DOHH2 (cell line): ENCODE data around the gene GFM2.

ENCODE experiments used
- EZH2phosphoT487 ChIP-seq: fragments of 200-600 bp; sonication (generic); IDR thresholded peaks from 2 replicates; pipeline ENCODE4 v1.6.1; 2017; ENCODE audit warnings: borderline replicate concordance, mild to moderate bottlenecking, antibody characterized with exemption, low read length, moderate library complexity, mixed read lengths
- TF ChIP-seq, protein P1 (sequence below): fragments of 200-600 bp; sonication (generic); IDR thresholded peaks from one replicate; pipeline ENCODE4 v1.5.1; 2014; ENCODE audit warnings: antibody characterized with exemption, mild to moderate bottlenecking, low read depth, low read length; ENCODE audit not compliant: poor library complexity, severe bottlenecking

GRCh38 chr5:74722271-74722670 is 44.6 kb downstream of the GFM2 start:
- TF ChIP-seq, protein P1, sequence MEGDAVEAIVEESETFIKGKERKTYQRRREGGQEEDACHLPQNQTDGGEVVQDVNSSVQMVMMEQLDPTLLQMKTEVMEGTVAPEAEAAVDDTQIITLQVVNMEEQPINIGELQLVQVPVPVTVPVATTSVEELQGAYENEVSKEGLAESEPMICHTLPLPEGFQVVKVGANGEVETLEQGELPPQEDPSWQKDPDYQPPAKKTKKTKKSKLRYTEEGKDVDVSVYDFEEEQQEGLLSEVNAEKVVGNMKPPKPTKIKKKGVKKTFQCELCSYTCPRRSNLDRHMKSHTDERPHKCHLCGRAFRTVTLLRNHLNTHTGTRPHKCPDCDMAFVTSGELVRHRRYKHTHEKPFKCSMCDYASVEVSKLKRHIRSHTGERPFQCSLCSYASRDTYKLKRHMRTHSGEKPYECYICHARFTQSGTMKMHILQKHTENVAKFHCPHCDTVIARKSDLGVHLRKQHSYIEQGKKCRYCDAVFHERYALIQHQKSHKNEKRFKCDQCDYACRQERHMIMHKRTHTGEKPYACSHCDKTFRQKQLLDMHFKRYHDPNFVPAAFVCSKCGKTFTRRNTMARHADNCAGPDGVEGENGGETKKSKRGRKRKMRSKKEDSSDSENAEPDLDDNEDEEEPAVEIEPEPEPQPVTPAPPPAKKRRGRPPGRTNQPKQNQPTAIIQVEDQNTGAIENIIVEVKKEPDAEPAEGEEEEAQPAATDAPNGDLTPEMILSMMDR, result no peak
- no peak for TF ChIP-seq EZH2phosphoT487
